Stimulated activated CD8-positive, alpha-beta memory T cell treated with anti-CD3 and anti-CD28 coated beads, Interleukin-7, amount 100 ng/mL, for 24 hours (primary cell): ENCODE measurements around the gene MICAL3.
"Not testable (repeated sequence)": the region's sequence is repeated elsewhere in the genome, so short reads cannot be mapped to it uniquely, and the experiment has no call there.

Source experiments
- DNase-seq: peaks from one replicate; pipeline ENCODE4 v3.0.0-alpha.2; 2020; ENCODE audit warnings: low read depth

The MICAL3 gene

GRCh38 chr22:18031695-18032454 lies 7.5 kb upstream of the MICAL3 start:
- no peak for DNase-seq

- DNase-seq: no peak
These were observed 5.4 kb upstream of the MICAL3 start for GRCh38 chr22:18029686-18030267.

- DNase-seq: no peak
These were observed 4.6 kb upstream of the MICAL3 start for GRCh38 chr22:18028817-18029527.

- DNase-seq: not testable (repeated sequence)
These were observed 1.5 kb upstream of the MICAL3 start for GRCh38 chr22:18025898-18026297.

GRCh38 chr22:18024956-18025720 lies 777 bp upstream of the MICAL3 start:
- no peak for DNase-seq

GRCh38 chr22:18023509-18024275 lies 669 bp downstream of the MICAL3 start:
- DNase-seq: no peak

GRCh38 chr22:18022876-18023275 lies 1.5 kb downstream of the MICAL3 start:
- DNase-seq: no peak

GRCh38 chr22:18021431-18021830 lies 2.9 kb downstream of the MICAL3 start:
- DNase-seq: no peak

GRCh38 chr22:18020743-18021142 lies 3.6 kb downstream of the MICAL3 start:
- DNase-seq: not testable (repeated sequence)

GRCh38 chr22:18013947-18014346 lies 10.4 kb downstream of the MICAL3 start:
- DNase-seq: no peak

- no peak for DNase-seq
These were observed 10.9 kb downstream of the MICAL3 start for GRCh38 chr22:18013436-18013835.

GRCh38 chr22:18012531-18012930 lies 11.8 kb downstream of the MICAL3 start:
- DNase-seq: no peak

GRCh38 chr22:18010266-18010665 lies 14.1 kb downstream of the MICAL3 start:
- DNase-seq: no peak

GRCh38 chr22:18008136-18008535 lies 16.2 kb downstream of the MICAL3 start:
- DNase-seq: no peak

- no peak for DNase-seq
These were observed 19.0 kb downstream of the MICAL3 start for GRCh38 chr22:18005201-18005926.

GRCh38 chr22:18001894-18002315 lies 22.5 kb downstream of the MICAL3 start:
- not testable (repeated sequence) for DNase-seq

- no peak for DNase-seq
These were observed 23.1 kb downstream of the MICAL3 start for GRCh38 chr22:18001040-18001893.

GRCh38 chr22:18000441-18001039 lies 23.8 kb downstream of the MICAL3 start:
- DNase-seq: no peak

GRCh38 chr22:17999851-18000250 lies 24.5 kb downstream of the MICAL3 start:
- DNase-seq: no peak
